Measurements from ENCODE around the gene POU5F1.

DNA sequence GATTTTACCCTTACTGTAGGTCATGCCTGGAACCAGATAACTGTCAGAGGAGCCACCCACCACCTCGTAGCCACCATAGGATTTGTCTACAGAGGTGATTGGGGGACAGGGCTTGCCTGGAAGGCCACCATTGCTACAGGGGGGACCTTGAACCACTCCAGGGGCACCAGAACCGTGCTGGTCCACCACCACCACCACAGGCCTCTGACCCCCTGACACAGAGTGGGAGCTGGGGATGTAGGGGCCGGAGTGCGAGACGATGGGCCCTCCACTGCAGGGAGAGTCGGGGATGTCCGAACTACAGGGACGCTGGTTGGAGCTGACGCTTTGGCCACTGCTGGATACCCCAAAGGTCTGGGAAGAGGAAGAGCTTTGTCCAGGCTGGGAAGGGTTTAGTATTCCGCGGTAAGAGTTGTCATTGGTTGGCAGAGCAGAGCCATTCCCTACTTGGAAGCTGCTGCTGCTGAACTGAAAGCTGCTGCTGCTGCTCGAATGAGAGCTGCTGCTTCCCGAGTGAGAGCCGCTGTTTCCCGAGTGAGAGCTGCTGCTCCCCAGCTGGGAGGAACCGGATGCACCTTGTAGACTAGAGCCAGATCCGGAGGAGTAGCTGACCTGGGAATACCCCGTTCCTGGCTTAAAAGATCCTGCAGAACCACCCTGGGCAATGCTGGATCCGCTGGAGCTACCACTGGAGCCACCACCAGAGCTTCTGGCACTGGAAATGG is 53.7 kb downstream of the POU5F1 start:
- TF ChIP-seq MAFF (IDR thresholded peaks at IDR 0.05; ENCODE audit: low read length) (no peak), RAD21 (CRISPR knock-in tag; conservative IDR thresholded peaks at IDR 0.05 in 1 of 2, IDR thresholded peaks at IDR 0.05 in 1 of 2) (no peak), DACH1 (IDR thresholded peaks at IDR 0.05; ENCODE audit: partially characterized antibody) (no peak), MTA3 (IDR thresholded peaks at IDR 0.05; ENCODE audit: borderline replicate concordance) (no peak), EZH2 (IDR thresholded peaks at IDR 0.05; ENCODE audit: borderline replicate concordance, low read depth, low read length) (no peak), CHCHD3 (CRISPR knock-in tag; IDR thresholded peaks at IDR 0.05) (no peak), TRIM28 (IDR thresholded peaks at IDR 0.05) (no peak), ELF4 (CRISPR knock-in tag; IDR thresholded peaks at IDR 0.05) (no peak)
